ENCODE data around the gene HRG.

HRG gene

DNA sequence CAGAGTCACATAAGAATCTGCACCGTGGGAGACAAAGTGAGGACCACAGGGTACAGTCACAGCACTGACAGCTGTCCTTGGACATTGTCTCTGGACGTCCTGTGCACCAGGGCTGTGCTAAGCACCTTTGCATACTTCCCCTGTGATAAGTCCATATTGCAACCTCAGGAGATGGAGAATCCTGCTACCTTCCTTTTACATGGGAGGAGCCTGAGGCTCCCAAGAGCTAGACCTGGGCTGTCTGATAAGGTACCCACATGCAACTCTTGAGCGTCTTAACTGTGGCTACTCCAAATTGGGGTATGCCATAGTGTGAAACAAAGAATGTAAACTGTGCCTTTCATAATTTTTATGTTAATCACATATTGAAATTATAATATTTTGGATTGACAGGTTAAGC lies 28.1 kb upstream of the HRG start:
- DNase-seq (ENCODE audit: low read depth in 2 of 2) = no peak

- DNase-seq (ENCODE audit: low read depth in 2 of 2) = no peak
Measured at GRCh38 chr3:186638259-186638658, 27.6 kb upstream of the HRG start.

DNA sequence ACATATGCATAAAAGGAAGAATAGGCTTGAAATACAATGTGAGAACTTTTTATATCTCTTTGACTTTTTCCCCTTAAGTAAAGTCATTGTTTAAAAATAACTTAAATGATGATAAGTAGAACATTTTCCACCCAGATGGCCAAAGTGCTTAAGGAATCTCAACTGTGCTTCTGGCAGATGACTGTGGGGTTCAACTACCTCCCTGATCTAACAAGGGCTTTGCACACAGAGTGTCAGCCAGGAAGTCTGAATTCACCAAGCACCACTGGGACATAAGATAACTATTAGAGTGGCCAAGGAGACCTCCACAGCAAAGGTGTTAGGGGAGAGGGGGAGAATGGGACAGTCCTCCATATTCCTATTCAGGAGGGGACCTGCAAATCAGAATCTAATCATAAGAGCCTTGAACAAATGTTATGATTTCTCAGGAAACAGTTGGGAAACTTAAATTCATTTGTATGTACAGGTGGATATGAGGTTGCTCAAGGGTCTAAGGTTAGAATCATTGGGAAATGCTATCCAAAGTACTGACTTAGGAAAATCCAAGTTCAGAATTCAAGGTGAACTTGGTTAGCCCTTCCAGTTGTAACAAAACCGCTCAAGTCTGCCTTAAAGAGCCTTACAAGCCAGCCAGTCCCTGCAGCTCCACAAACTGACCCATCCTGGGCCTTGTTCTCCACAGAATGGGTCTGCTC lies 25.9 kb upstream of the HRG start, which contains the start of gene FETUB:
TSS of gene FETUB (plus strand) at position 622 of the 695 bp plus-strand sequence. CDS start at position 684, 62 bp downstream.
- DNase-seq (ENCODE audit: low read depth in 2 of 2) = no peak

DNA sequence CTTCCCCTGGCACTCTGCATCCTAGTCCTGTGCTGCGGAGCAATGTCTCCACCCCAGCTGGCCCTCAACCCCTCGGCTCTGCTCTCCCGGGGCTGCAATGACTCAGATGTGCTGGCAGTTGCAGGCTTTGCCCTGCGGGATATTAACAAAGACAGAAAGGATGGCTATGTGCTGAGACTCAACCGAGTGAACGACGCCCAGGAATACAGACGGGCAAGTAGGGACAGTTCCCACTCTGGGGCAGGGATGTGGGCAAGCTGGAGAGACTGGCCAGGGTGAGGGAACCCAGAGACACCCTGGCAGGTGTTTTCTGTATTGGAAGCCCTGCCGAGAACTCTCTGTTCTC lies 25.4 kb upstream of the HRG start:
- DNase-seq (ENCODE audit: low read depth in 2 of 2) = no peak

DNA sequence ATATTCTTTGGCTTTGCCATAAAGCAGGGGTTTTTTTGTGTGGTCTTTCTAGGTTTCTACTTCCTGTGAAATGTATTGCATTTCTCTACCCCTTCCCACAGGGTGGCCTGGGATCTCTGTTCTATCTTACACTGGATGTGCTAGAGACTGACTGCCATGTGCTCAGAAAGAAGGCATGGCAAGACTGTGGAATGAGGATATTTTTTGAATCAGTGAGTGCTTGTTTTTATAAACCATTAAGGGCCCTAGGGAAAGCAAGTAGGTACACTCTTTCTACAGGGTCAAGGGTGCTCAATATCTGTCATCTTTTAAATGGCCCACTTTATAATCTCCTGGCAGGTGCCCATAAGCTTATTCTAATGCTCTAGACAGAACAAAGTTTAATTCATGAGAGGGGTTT lies 24.9 kb upstream of the HRG start:
- no peak for DNase-seq (ENCODE audit: low read depth in 2 of 2)

GRCh38 chr3:186642014-186642413 lies 23.8 kb upstream of the HRG start:
- DNase-seq (ENCODE audit: low read depth in 2 of 2) = no peak

- no peak for DNase-seq (ENCODE audit: low read depth in 2 of 2)
Measured at GRCh38 chr3:186643493-186643892, 22.3 kb upstream of the HRG start.

DNA sequence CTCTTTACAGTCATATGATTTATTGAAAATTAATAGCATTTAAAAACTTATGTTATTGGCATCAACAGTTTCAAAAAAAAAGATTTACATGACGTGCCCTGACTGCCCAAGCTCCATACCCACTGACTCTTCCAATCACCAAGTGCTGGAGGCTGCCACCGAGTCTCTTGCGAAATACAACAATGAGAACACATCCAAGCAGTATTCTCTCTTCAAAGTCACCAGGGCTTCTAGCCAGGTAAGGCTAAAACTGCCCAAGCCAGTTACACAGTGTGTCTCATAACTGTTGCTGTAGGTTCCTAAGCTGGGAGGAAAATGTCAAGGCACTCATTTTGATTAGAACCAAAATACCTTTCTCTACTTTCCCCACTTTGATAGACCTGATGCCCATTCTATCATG lies 21.1 kb upstream of the HRG start:
- DNase-seq (ENCODE audit: low read depth in 2 of 2) = no peak

- DNase-seq (ENCODE audit: low read depth in 2 of 2) = no peak
Measured at GRCh38 chr3:186646106-186646505, 19.7 kb upstream of the HRG start.

DNA sequence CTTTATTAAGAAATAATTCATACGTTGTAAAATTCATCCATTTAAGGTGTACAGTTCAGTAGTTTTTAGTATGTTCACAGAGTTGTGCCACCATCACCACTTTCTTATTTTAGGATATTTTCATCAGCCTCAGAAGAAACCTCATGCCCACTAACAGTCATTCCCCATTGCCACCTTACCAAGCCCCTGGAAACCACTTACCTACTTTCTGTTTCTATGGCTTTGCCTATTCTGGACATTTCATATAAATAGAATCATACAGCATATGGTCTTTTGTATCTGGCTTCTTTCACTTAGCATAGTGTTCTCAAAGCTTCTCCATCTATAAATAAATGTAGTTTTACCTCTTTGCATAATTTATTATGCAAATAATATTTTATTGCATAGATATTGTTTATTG lies 19.0 kb upstream of the HRG start:
- no peak for DNase-seq (ENCODE audit: low read depth in 2 of 2)

GRCh38 chr3:186648851-186649250 lies 17.0 kb upstream of the HRG start:
- DNase-seq (ENCODE audit: low read depth in 2 of 2) = no peak

- DNase-seq (ENCODE audit: low read depth in 2 of 2) = no peak
Measured at GRCh38 chr3:186651678-186652215, 14.1 kb upstream of the HRG start.

DNA sequence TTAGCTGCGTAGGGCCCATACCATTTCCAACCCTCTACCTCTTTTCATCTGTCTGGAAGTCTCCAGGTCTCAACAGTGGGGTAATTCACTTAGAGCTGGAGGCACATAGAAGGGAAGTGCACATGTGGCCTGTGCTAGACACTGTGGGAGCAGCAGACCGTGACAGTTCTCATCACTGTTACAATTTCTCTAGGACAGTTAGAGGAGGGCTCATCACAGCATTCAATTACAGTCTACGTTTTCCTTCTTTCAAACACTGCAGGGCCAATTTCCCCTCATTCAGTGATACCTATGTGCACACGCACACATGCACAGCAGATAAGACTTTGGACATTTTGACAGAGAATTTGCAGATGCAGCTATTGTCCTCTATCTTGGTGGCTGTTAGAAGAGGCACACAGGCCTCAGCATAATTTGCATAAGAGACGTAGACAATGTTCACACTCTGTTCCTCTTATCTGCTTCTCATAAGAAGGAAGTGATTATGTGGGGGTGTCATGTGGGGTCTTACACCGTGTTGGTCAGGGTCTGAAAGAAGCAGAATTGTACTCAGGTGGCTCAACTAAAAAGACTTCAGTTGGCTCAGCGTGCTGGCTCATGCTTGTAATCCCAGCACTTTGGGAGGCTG lies 12.6 kb upstream of the HRG start:
- DNase-seq (ENCODE audit: low read depth in 2 of 2) = no peak

DNA sequence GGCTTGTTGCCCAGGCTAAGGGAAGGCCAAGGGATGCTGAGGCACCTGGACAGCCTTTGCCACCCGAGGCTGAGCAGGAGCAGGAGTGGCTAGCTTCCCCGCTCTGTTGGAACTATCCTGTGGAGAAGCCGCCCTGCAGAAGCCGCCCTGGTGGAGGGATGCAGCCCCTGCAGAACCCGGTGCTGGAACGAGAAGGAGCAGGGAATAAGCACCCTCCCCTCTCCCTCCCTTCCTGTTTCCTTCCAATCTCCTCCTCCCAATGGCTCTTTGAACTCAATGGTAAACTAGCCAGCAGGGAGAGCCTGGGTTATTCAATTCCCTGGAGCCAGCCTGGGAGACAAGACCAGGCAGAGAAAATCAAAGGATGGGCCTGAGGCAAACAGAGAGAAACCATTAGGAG lies 11.8 kb upstream of the HRG start:
- no peak for DNase-seq (ENCODE audit: low read depth in 2 of 2)

DNA sequence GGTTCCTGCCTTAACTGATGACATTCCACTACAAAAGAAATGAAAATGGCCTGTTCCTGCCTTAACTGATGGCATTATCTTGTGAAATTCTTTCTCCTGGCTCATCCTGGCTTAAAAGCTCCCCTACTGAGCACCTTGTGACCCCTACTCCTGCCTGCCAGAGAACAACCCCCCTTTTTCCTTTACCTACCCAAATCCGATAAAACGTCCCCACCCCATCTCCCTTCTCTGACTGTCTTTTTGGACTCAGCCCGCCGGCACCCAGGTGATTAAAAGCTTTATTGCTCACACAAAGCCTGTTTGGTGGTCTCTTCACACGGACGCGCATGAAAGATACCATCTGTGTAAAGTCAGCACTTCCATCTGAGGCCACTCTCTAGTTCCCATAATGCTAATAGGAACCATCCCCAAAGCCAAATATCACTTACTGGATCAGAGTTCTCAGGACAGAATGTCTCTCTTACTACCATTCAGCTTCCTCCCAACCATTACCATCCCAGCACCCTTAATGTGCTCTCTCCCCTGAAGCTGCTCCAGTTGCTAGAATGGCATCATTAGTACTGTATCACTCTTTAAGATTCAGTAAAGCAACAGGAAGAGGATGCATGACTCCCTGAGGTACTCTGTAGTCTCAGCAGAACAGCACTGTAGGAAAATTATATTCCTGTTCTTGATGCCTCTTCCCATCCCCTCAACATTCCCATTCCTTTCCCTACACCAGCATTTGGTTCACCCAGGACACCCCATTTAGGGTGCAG lies 2.3 kb upstream of the HRG start:
- DNase-seq (ENCODE audit: low read depth in 2 of 2) = no peak

DNA sequence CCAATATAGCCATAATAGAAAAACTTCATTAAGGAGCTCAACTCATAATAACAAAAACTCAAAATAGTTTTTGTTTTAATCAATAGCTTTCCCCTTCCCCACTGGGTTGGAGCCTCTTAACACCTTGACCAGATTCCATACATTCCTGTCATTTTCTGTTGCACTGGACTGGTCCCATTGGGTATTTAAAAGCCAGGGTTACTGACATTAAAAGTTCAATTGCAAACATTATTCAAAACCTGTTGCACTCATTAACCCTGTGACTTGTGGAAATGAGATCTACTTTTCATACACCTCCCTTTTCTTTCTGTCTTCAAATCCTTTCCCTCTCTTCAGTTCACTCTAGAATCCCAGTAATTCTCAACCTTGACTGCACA lies 1.7 kb upstream of the HRG start:
- no peak for DNase-seq (ENCODE audit: low read depth in 2 of 2)

- DNase-seq (ENCODE audit: low read depth in 2 of 2) = no peak
Measured at GRCh38 chr3:186664506-186664905, 1.3 kb upstream of the HRG start.

- DNase-seq (ENCODE audit: low read depth in 2 of 2) = no peak
Measured at GRCh38 chr3:186668426-186668825, 2.6 kb downstream of the HRG start.

DNA sequence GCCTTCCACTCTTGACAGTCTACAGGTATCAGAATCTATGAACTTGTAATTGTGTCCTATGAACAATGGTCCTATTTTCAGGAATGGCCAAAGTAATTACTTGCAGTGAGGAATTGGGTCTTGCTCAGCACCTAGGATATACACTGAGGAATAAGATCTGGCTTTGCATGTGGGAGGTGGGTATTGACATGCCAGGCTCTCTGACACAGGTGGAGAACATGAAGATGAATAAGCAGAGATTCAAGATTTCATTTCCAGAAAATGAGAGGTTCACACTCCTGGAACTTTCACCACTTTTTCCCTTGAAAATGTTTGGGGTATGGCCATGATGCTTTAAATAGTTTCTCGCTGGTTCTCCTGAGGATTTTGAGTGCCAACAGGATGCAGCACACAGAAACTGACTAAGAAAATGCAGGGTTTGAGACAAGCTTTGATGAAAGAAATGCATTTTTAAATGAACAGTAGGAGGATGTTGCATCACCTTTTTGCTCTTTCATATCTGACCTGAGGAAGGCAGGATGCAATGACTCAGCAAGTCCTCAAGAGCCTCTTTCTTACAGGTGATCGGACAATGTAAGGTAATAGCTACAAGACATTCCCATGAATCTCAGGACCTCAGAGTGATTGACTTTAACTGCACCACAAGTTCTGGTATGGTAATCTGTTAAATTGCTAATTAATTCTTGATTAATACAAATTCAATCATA lies 3.7 kb downstream of the HRG start:
- DNase-seq (ENCODE audit: low read depth in 2 of 2) = no peak

GRCh38 chr3:186670155-186670554 lies 4.3 kb downstream of the HRG start:
- no peak for DNase-seq (ENCODE audit: low read depth in 2 of 2)

GRCh38 chr3:186671051-186671450 lies 5.2 kb downstream of the HRG start:
- no peak for DNase-seq (ENCODE audit: low read depth in 2 of 2)

DNA sequence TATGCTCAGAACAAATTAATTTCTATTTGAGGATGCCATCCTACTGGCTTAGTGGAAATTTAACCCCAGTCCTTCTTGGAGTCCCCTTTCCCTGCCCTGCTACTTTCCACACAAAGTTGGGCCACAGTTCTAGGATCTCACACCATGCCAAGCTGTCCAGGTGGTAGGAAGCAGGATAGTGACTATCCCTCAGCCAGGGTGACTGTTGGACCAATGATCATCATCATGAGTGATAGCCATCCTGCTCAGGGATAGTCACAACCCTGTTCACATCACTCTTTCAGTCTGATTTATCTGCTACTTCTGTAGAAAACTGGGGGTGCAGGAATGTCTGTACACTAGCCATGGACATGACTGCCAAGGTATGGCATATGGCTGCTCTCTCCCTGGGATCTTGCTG lies 12.8 kb downstream of the HRG start:
- no peak for DNase-seq (ENCODE audit: low read depth in 2 of 2)

All from stimulated activated CD4-positive, alpha-beta T cell treated with anti-CD3 and anti-CD28 coated beads, Interleukin-12 subunit alpha, Interleukin-12 subunit beta, amount 100 ng/mL, for 24 hours (primary cell).